NCI-H1930 (cell line): ENCODE results near the gene PSAT1.

Experiments
- DNase-seq, 2 experiments: peaks; one replicate each; lab custom pipeline; 2025; lab: John Stamatoyannopoulos, UW

Gene PSAT1

DNA sequence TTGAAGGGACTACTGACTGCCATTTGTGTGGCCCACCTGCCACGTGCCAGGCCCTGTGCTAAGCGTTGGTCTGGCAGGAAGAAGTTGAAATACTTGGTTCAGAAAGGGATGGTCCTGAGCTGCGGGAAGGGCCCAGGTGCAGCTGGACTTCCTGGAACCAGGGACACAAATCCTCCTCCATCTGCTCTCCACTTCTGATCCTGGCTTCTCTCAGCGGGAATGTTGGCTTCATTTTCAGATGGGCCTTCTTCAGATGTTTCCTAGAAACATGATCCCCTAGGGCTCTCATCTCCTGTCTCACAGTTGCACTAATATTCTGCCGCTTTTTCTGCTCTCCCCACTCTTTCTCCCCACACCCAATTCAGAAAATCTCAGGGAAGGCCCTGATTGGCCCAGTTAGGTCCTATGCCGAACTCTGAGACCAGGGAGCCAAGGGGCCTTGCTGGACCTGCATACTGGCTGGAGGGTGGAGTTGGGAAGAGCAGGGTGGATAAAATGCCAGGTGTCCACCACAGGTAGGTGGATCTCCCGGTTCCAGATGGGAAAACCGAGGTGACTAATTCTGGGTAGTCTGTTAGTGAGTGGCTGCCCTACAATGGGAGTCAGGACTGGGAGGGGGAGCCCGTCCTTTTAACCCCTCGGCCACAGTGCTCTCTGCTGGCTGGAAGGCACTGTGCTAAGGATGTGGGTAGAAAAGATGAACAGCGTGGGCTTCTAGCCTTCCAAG is 19.4 kb downstream of the PSAT1 start:
- DNase-seq, result no peak

DNA sequence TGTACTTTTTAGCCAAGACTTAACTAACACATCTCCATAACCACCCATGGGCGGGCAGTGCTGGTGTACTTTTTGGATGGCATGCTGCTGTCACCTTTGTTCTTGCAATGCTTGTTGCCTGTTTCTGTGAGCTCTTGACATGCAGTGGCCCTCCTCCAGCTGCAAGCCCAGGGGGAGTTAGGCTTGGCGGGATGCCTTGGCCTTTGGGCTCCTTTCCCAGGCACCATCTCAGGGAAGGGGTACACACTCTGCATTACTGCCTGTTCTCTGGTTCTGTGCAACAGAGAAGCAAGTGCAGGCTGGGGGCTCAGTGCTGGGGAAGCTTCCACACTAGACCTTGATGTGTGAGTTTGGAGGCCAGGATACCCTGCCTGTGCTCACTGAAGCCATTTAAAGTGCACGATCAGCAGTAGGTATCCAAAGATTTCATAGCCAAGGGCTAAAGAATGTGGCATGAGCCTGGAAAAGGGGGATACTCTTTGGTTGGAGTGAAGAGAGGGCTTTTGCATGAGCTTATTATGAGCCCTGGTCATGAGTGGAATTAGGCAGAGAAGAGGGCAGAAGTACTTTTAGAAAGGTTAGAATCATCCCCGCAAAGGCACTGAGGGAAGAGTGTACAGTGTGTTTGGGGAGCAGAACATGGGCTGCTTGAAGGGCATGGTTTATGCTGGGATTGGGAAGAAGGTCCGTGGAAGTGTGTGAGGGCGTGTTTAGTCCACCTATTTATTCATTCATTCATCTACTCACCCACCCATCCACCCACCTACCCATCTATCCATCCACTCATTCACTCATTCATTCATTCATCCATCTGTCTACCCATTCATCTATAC is 22.5 kb downstream of the PSAT1 start:
- DNase-seq, result no peak

DNA sequence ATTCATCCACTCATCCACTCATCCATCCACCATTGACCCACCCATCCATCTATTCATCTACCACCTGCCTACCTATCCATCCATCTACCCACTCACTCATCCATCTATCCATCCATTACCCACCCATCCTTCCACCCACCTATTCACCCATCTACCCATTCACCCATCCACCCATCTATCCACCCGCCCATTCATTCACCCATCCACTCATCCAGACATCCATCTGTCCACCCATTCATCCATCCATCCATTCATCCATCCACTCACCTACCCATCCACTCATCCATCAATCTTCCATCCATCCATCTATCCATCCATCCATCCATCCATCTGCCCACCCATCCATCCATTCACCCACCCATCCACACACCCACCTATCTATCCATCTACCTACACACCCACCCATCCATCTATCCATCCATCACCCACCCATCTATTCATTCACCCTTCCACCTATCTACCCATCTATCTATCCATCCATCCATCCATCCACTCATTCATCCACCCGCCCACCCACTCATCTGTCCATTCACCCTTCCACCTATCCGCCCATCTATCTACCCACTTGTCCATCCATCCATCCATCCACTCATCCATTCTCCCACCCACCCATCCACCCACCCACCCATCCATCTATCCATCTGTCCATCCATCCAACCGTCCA is 23.2 kb downstream of the PSAT1 start:
- DNase-seq, result no peak

DNA sequence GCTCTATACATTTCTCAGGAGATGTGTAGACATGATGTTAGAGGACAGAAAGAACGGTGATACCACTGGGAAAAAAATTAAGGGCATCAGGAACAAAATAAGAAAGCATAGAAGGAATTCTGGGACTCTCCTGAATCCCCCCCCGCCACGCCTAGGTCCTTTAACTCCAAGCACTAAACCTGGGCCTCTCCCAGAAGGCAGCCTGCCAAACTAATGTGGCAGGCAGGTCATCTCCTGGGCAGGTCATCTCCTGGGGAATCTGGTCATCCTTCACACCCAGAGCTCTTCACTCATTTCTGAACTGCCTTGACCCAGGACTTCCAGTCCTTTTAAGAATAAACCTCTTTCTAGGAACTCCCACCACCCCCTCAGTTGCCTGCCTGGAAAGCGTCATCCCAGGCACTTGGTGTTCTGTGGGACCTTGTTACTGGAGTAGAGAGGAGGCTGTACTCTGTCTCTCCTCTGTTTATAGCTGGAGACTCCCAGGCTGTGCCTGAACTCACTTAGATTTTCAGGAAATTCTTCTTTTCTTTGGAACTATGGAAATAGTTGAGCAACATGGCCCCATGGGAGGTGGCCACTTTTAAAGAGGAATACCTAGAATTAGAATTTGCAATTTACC is 24.1 kb downstream of the PSAT1 start:
- DNase-seq, result no peak

DNA sequence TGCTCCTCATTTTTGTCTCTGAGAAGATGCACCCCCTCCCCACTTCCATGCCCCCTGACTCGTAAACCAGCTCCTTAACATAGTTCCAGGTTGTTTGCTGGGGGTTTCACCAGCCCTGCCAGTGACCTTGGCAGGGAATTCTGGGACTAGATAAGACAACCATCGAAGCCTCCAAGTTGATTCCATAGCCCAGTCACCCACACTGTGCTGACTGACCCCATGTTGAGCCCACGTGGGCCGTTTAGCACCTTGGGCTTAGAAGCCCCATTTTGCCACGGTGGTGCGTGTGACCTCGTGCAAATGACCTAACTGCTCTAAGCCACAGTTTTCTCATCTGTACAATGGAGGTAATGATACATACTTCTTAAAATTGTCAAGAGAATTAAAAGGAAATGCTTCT is 24.6 kb downstream of the PSAT1 start:
- no peak for DNase-seq

DNA sequence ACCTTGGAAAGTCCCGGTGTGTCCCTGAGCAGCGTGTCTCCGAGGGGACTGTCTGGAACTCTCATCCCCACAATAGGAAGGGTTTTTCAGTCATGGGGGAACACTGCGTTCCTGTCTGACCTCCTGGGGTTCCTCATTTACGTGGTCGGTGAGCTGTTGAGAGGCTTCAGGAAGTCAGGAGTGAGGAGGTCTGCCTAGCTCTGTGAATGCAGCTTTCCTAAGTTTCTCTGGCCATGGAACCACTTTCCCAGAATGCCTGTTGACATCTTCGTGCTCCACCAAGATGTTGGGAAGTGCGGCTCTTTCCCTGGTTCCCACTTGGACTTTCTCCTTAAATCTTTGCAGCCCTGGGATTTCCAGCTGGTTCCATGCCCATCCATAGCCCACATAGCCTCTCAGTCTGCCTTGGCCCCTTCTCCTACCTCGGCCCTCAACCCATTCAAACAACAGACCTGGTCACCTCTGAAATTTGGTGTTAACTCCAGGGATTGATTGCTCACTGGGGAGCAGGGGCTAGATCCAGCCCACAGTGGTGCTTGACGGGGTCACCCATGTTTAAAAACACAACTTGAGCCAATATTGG is 27.2 kb downstream of the PSAT1 start:
- DNase-seq, result no peak

DNA sequence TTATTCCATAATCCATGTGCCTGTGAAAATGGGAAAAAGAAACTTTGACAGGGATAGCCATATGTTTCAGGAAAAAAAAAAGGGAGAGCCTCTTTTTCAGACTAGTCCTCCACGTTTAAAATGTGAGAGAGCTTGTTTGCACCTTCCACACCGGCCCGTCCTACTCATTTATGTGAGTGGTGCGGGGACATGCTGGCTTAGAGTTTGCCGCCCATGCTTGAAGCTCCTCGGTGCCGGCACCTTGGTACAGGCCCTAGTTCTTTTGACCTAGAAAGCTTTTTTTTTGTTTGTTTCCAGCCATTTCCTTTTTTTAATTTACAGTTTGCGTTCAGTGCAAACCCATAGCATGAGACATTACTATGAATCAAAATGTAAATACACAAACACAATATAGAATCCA is 27.8 kb downstream of the PSAT1 start:
- DNase-seq, result no peak

DNA sequence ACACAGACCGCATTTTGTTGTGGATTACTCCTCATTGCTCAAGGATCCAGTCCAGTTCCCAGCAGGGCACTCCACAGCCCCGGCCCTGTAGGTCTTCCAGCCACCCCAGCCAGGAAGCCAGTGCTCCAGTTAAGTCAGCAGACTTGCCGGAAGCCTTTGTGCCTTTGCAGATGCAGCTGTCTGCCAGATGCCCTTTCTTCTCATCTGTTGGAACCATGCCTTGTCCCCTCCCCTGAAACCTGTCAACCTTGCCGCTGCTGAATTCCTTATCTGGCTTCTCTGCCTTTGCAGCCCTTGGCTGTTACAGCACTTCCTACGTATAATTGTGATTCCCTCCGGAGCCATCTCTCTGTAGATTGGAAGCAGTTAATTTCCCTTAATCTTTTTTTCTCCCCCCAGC is 28.4 kb downstream of the PSAT1 start:
- DNase-seq, result no peak

DNA sequence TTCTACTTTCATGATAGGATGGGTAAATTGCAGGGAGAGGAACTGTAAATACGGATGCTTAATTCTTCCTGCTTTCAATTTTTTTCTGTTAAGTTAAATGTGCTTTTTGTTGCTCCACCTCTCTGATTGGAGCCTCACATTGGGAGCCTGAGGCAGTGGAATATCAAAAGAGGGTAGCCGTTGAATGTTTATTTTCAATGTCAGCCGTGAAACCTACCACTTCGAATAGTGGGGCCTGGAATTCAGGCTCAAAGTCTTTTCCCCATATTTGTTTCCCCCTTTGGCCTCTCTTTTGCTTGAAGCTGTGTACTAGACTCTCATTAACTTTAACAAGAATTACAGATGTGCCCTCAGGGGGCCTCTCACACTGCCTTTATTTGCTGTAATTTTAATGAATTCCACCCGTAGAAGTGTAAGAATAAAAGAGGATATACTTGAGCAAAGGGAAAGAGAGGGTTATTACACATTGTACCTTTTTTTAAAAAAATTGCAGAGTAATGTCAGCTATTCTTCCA is 29.0 kb downstream of the PSAT1 start:
- DNase-seq, result no peak

DNA sequence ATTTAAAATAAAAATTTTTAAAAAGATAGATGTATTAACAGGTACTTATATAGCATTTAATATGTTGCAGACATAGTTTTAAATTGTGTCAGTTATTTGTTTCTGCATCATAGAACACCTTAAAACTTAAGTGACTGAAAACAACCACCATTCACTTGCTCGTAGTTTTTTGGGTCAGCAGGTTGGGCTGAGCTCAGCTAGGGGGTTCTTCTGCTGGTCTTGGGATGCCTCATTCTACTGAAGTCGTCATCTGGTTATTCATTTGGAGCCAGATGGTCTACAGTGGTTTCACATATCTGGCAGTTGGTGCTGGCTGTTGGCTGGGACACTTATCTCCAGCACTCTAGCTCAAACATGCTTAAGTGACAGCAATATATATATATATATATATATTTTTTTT is 29.6 kb downstream of the PSAT1 start:
- DNase-seq, result no peak

DNA sequence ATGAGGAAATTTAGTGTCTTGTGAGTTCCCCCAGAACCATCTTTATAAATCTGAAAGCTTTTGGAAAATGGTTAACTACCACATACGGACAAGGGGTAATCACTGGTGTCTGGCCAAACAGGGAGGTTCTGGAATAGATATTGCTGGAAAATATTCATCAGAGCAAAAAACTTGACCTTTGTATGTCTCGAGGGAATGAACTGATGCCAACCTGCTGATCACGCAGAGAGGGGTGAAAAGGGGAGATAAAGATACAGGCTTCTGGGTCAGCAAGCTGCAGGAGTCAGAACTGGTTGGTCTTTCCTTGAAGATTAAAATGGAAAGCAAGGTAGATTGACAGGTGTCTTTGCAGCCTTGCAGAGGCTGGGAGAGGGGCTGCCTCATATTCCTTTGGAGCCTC is 35.5 kb downstream of the PSAT1 start:
- no peak for DNase-seq

DNA sequence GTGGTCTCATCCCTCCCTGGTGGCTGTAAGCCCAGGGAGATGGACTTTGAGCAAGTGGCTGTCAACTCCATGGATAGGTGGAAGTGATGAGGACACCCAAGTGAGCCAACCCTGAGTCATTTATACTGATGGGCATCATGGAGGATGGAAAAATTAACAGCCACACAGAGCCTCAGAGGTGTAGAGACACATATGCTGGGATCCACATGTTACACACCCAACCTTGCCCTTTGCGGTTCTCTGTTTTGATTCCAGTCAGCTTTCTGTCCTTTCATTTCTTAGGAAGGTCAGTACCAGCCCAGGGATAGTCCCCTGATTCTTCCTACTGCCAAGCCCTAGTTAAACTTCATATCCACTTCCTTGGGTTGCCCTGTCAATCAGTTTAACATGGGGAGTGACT is 51.9 kb downstream of the PSAT1 start:
- no peak for DNase-seq

DNA sequence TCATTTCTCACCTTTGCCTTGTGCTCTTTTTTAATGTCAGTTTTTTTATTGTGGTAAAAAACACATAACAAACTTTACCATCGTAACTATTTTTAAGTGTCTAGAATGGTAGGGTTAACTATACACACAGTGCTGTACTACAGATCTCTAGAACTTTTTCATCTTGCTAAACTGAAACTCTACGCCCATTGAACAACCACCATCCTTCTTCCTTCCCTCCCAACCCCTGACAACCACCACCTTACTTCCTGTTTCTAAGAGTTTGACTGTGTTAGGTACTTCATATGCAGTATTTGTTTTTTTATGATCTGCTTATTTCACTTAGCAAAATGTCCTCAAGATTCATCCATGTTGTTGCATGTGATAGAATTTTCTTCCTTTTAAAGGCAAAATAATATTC is 54.9 kb downstream of the PSAT1 start:
- DNase-seq, result no peak

DNA sequence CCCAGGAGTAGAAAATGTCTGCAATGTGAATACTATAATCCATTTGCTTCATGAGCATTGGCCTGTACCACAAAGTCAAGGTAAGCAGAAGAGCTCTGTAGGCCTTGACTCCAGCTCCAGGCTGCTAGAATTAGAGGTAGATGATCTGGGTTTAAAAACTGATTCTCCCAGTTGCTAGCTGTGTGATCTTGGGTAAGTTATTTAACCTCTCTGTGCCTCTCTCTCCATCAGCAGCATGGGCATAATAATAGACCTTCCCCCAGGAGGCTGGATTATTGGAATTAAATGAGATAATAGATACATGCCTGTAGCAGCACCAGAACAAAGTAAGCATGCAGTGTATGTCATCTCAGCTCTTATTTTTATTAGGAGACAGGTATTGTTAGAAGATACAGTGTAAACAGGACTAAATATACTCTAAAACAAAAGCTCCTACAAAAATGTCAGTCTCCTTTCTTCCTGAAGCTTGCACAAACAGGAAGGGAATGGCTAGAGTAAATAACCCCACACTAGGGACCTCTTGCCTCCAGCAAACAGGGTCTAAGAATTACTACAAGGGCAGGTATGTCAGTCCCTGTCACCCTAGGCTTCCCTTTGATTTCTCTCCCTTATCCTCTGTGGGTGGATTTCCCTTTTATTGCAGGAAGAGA is 57.5 kb downstream of the PSAT1 start:
- DNase-seq, result no peak

DNA sequence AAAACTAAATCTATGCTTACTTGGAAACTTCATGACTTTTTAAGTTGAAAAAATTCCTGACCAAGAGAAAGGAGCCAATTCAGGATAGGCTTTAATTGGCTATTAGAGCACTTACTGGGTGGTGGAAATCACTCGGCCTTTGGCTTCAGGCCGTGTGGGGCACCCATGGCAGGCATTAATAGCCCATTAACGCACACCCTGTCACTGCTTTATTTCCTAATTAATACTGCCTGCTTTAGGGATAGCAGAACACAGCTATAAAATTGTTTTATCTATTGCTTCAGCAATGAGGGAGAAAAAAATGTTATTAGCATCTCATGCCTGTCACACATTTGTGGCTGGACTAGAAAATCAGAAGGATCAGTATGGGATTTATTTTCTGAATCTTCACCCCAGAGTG is 58.1 kb downstream of the PSAT1 start:
- DNase-seq, result no peak

DNA sequence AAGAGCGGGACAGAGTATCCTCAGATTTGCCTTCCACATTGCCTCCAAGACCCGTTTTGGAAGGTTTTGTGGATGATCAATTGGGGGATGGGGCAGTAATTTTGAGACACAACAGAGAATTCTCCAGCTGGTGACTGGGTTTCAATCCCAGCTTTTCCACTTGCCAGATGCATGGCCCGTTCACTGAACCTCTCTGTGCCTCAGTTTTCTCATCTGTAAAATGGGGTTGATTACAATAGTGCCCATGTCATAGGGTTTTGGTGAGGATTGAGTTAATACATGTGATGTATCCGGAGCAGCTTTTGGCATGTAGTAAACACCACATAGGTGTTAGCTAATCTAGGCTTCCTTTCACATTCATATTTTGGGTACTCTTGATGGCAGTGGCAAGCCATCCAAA is 59.7 kb downstream of the PSAT1 start:
- DNase-seq, result no peak

DNA sequence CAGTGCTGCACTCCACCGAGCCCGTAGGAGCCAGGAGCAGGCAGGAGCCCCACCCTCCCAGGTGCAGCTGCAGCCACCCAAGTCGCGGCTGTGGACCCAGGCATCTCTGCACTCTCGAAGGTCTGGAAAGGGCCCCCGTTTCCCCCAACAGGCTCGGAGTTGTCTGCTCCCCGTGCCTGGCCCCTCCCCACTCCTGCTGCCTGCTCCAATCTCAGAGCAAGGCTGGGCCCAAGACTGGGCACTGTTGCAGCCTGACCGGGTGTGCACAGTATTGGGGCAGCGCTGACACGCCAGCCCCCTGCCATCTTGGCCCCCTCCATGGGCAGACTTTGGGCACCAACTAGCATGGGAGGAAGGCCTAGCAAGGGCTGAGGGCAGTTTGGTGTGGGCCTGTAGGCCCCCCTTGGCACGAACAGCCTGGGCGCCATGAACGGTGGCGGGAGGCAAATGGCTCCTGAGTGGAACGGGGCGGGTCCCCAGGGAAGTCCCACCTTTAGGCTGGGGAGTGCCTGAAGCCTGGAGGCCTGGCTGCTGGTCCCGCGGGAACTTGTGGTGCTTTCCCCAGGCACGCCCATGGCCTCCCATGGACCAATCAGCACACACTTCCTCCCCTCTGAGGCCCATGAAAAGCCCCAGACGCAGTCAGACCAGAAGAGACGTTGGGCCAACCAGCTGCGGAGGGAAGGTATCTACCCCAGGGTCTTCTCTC is 60.4 kb downstream of the PSAT1 start:
- DNase-seq, result no peak

DNA sequence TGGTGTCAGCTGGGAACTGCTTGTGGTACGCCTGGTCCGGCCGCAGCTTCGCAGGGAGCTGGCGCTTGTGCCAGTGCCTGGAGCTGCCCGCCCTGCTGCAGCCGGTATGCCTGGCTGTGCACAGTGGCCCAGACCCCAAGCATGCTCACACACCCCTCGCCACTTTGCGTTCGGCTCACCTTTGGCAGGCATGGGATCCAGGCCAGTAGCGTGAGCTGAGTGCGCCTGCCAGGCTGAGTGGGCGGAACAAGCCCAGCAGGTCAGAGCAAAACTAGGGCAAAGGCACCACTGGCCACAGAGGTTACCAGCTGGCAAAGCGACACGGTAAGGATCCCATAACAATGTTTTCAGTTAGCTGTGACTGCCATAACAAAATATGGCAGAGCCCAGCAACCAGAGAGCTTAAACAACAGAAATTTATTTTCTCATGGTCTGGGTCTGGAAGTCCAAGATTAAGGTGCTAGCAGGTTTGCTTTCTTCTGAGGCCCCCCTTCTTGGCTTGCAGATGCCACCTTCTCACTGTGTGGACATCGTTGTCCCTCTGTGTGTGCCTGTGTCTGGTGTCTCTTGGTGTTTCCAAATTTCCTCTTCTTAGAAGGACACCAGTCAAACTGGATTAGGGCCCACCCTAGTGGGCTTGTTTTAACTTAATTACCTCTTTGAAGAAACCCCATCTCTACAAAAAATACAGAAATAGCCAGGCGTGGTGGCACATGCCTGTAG is 61.6 kb downstream of the PSAT1 start:
- no peak for DNase-seq

DNA sequence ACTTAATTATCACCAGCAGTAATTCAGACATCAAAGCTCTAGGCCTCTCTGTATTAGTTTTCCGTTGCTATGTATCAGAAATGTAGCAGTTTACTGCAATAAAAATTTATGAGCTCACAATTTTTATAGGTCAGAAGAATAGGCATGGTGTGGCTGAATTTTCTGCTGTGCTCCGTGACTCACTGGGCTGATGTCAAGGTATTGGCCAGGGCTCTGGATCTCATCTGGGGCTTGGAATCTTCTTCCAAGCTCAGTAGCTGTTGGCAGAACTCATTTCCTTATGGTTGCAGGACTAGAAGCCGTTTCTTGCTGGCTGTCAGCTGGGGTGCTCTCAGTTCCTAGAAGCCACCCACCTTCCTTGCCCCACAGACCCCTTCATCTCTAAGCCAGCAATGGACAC is 66.3 kb downstream of the PSAT1 start:
- no peak for DNase-seq
